Esophagus squamous epithelium (tissue), 4 donors: Measurements from ENCODE around the gene CDK11B.

Experiments
- POLR2A ChIP-seq, 4 donors: fragments of 450-650 bp; IDR thresholded peaks; one replicate each; pipeline ENCODE4 v1.6.1; 2017; ENCODE audit warnings: antibody characterized with exemption in 4 of 4, mild to moderate bottlenecking in 4 of 4, moderate library complexity in 3 of 4
- TF ChIP-seq, protein P1 (sequence below), 6 experiments: fragments of 450-650 bp in 4 of 6; fragments of 200-600 bp in 2 of 6; sonication (generic) in 2 of 6; IDR thresholded peaks; one replicate each; pipeline ENCODE4 v1.5.1; 2016 to 2019; ENCODE audit warnings: antibody characterized with exemption in 6 of 6, mild to moderate bottlenecking in 4 of 6, moderate library complexity in 4 of 6

DNA sequence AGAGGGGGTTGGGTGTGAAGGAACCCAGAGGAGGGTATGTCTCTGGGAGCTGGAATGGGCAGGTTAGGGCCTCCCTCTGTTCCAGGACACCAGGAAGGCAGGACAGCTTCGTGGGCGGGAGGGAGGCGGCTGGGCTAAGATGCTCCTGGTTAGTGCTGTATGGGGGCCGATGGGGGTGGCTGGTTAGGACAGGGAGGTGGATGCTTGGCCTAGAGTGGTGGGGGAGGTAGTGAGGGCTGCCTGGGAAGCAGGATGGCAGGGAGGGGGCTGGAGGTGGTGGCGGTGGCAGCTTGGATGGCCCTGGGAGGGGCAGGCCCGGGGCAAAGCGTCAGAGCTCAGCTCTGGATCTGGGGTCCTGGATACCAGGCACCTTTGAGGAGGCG is 33.0 kb downstream of the CDK11B start:
- TF ChIP-seq POLR2A (IDR thresholded peaks at IDR 0.05): no peak
- TF ChIP-seq, protein P1, sequence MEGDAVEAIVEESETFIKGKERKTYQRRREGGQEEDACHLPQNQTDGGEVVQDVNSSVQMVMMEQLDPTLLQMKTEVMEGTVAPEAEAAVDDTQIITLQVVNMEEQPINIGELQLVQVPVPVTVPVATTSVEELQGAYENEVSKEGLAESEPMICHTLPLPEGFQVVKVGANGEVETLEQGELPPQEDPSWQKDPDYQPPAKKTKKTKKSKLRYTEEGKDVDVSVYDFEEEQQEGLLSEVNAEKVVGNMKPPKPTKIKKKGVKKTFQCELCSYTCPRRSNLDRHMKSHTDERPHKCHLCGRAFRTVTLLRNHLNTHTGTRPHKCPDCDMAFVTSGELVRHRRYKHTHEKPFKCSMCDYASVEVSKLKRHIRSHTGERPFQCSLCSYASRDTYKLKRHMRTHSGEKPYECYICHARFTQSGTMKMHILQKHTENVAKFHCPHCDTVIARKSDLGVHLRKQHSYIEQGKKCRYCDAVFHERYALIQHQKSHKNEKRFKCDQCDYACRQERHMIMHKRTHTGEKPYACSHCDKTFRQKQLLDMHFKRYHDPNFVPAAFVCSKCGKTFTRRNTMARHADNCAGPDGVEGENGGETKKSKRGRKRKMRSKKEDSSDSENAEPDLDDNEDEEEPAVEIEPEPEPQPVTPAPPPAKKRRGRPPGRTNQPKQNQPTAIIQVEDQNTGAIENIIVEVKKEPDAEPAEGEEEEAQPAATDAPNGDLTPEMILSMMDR (IDR thresholded peaks at IDR 0.05): no peak
